Measurements from ENCODE around the gene CCDC134.

DNA sequence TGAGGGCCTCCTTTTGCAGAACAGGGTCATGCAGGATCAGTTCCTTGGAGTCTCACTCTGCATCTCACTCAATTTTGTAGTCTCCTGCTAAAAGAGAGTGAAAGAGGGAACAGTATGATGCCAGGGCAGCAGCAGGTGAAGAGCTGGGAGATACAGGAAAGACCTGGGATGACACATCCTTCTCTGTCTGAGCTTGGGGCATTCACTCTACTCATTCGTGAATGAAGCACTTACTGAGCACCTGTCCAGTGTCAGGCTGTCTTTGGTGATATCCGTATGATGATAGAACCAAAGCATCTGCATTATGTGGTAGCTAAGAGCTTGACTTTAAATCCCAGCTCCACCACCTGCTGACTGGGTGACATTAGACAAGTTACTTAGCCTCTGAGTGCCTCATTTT lies 46.8 kb downstream of the CCDC134 start:
- TF ChIP-seq, protein P1, sequence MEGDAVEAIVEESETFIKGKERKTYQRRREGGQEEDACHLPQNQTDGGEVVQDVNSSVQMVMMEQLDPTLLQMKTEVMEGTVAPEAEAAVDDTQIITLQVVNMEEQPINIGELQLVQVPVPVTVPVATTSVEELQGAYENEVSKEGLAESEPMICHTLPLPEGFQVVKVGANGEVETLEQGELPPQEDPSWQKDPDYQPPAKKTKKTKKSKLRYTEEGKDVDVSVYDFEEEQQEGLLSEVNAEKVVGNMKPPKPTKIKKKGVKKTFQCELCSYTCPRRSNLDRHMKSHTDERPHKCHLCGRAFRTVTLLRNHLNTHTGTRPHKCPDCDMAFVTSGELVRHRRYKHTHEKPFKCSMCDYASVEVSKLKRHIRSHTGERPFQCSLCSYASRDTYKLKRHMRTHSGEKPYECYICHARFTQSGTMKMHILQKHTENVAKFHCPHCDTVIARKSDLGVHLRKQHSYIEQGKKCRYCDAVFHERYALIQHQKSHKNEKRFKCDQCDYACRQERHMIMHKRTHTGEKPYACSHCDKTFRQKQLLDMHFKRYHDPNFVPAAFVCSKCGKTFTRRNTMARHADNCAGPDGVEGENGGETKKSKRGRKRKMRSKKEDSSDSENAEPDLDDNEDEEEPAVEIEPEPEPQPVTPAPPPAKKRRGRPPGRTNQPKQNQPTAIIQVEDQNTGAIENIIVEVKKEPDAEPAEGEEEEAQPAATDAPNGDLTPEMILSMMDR (optimal IDR thresholded peaks at IDR 0.05 in 1 of 3, IDR thresholded peaks at IDR 0.05 in 1 of 3, conservative IDR thresholded peaks at IDR 0.05 in 1 of 3; ENCODE audit: extremely low read depth in 1 of 3, insufficient read depth in 2 of 3, low read length in 3 of 3) = no peak
- TF ChIP-seq EZH2 (IDR thresholded peaks at IDR 0.05; ENCODE audit: low read length) = no peak

All from keratinocyte (primary cell).